ENCODE data around the gene LANCL3.

DNA sequence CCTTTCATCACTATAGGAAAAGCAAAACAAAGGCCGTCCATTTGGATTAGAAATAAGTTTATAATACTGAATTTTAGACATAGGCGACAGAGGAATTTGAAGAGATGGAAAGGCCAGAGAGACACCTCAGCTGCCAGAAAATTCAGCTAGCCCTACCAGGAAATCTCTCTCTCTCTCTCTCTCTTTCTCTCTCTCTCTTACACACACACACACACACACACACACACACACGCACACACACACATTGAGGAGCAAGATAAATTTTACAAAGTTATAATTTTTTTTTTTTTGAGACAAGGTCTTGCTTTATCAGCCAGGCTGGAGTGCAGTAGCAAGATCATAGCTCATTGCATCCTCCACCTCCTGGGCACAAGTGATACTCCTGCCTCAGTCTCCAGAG is 115.5 kb downstream of the LANCL3 start:
- TF ChIP-seq EZH2 (IDR thresholded peaks at IDR 0.05; ENCODE audit: low read length, unreplicated experiment) (no peak), EZH2phosphoT487 (IDR thresholded peaks at IDR 0.05; ENCODE audit: borderline replicate concordance, low read length) (no peak)
- TF ChIP-seq, protein P1, sequence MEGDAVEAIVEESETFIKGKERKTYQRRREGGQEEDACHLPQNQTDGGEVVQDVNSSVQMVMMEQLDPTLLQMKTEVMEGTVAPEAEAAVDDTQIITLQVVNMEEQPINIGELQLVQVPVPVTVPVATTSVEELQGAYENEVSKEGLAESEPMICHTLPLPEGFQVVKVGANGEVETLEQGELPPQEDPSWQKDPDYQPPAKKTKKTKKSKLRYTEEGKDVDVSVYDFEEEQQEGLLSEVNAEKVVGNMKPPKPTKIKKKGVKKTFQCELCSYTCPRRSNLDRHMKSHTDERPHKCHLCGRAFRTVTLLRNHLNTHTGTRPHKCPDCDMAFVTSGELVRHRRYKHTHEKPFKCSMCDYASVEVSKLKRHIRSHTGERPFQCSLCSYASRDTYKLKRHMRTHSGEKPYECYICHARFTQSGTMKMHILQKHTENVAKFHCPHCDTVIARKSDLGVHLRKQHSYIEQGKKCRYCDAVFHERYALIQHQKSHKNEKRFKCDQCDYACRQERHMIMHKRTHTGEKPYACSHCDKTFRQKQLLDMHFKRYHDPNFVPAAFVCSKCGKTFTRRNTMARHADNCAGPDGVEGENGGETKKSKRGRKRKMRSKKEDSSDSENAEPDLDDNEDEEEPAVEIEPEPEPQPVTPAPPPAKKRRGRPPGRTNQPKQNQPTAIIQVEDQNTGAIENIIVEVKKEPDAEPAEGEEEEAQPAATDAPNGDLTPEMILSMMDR (conservative IDR thresholded peaks at IDR 0.05; ENCODE audit: low read depth, low read length) = no peak

Data from PC-3 (cell line).